Loucy (cell line): ENCODE data around the gene RTL1.

Experiments used
- H2AFZ ChIP-seq: fragments of 200-600 bp; sonication (generic); 2 replicates; pipeline ENCODE4 v1.6.0; 2016; ENCODE audit warnings: antibody characterized with exemption, mild to moderate bottlenecking, low read length, moderate library complexity
- H3F3A ChIP-seq: fragments of 200-600 bp; 2 replicates; pipeline ENCODE4 v1.6.0; 2016; ENCODE audit warnings: antibody characterized with exemption, low read depth, mild to moderate bottlenecking
- H3K27me3 ChIP-seq: fragments of 200-600 bp; sonication (generic); 2 replicates; pipeline ENCODE4 v1.6.1; 2014; ENCODE audit warnings: low read length, mild to moderate bottlenecking; ENCODE audit not compliant: insufficient read depth, poor library complexity, severe bottlenecking
- H3K36me3 ChIP-seq: fragments of 200-600 bp; sonication (generic); 2 replicates; pipeline ENCODE4 v1.6.1; 2016; ENCODE audit warnings: low read length; ENCODE audit not compliant: insufficient read depth
- H3K4me1 ChIP-seq: fragments of 200-600 bp; sonication (generic); 2 replicates; pipeline ENCODE4 v1.5.1; 2014; ENCODE audit warnings: low read length, mild to moderate bottlenecking; ENCODE audit not compliant: insufficient read depth, poor library complexity, severe bottlenecking
- H3K4me2 ChIP-seq: fragments of 200-600 bp; sonication (generic); 2 replicates; pipeline ENCODE4 v1.6.0; 2014; ENCODE audit warnings: antibody characterized with exemption, low read length, low read depth, mild to moderate bottlenecking; ENCODE audit not compliant: poor library complexity, severe bottlenecking
- H3K4me3 ChIP-seq: fragments of 200-600 bp; sonication (generic); 2 replicates; pipeline ENCODE4 v1.5.1; 2014; ENCODE audit warnings: low read length, mild to moderate bottlenecking, mixed read lengths; ENCODE audit not compliant: poor library complexity, severe bottlenecking
- H3K79me2 ChIP-seq: fragments of 200-600 bp; sonication (generic); 2 replicates; pipeline ENCODE4 v1.6.1; 2014; ENCODE audit warnings: low read length; ENCODE audit not compliant: insufficient read depth
- H3K9ac ChIP-seq: fragments of 200-600 bp; sonication (generic); 2 replicates; pipeline ENCODE4 v1.6.0; 2014; ENCODE audit warnings: mild to moderate bottlenecking, low read depth, low read length, moderate library complexity; ENCODE audit not compliant: poor library complexity, severe bottlenecking
- H3K9me2 ChIP-seq: fragments of 200-600 bp; sonication (generic); replicated peaks from 2 replicates; pipeline ENCODE4 v1.6.1; 2016; ENCODE audit warnings: low read depth, low read length, mixed read lengths
- H3K9me3 ChIP-seq: fragments of 200-600 bp; sonication (generic); 2 replicates; pipeline ENCODE4 v1.6.1; 2014; ENCODE audit warnings: mild to moderate bottlenecking, antibody characterized with exemption, low read length, low read depth; ENCODE audit not compliant: insufficient read depth
- H4K20me1 ChIP-seq: fragments of 200-600 bp; sonication (generic); 2 replicates; pipeline ENCODE4 v1.6.0; 2014; ENCODE audit warnings: antibody characterized with exemption, low read length, mild to moderate bottlenecking; ENCODE audit not compliant: insufficient read depth, poor library complexity, severe bottlenecking
- EZH2phosphoT487 ChIP-seq: fragments of 200-600 bp; IDR thresholded peaks from 2 replicates; pipeline ENCODE4 v1.6.1; 2018; ENCODE audit warnings: antibody characterized with exemption, mild to moderate bottlenecking, moderate library complexity, borderline replicate concordance
- TF ChIP-seq, protein P1 (sequence below): fragments of 200-600 bp; sonication (generic); conservative IDR thresholded peaks from 2 replicates; pipeline ENCODE4 v1.5.1; 2014; ENCODE audit warnings: mild to moderate bottlenecking, antibody characterized with exemption, low read length

The RTL1 gene

DNA sequence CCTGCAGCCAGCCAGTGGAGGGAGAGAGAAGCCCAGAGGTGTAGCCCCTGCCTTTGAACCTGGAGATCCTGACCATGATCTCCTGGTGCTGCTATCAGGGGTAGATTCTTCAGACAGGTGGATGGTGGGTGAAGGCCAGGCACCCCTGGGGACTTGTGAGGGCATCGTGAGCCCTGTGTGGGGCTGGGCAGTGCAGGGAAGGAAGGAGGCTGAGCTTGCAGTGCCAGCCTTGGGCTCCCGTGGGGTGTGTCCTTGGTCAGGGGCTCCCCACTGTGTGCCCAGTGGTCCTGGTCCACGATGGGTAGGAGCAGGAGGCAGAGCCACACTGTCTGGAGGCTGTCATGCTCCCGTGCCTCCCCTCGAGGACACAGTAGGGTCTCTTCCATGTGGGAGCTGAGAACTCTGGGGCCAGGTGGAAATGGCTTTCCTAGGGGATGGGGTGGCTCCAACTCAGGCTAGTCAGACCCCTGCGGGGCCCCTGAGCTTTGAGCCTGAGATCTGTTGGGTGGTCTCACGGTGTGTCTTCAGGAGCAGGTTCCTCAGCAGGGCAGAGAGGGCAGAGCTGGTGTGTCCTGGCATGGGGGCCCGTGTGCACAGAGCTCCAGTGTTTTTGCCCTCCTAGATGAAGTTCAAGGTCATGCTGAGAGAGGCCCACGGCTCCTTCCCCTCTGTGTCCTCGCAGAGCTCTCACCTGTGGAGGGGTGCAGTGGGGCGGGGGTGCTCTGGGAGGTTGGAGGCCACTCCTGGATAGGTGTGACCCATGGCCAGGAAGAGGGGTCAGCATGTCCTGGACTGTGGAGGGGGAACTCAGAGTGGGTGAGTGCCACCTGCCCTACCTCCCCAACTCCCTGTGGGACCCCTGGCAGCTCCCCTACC is 25.0 kb downstream of the RTL1 start:
- no peaks in the 10 kb centered on the region for H3K36me3 ChIP-seq
- H3F3A ChIP-seq: no peaks in the 10 kb centered on the region
- H3K9me3 ChIP-seq: no peaks in the 10 kb centered on the region
- no peaks in the 10 kb centered on the region for H3K79me2 ChIP-seq
- no peaks in the 10 kb centered on the region for H3K27me3 ChIP-seq
- TF ChIP-seq EZH2phosphoT487: no peak
- TF ChIP-seq, protein P1, sequence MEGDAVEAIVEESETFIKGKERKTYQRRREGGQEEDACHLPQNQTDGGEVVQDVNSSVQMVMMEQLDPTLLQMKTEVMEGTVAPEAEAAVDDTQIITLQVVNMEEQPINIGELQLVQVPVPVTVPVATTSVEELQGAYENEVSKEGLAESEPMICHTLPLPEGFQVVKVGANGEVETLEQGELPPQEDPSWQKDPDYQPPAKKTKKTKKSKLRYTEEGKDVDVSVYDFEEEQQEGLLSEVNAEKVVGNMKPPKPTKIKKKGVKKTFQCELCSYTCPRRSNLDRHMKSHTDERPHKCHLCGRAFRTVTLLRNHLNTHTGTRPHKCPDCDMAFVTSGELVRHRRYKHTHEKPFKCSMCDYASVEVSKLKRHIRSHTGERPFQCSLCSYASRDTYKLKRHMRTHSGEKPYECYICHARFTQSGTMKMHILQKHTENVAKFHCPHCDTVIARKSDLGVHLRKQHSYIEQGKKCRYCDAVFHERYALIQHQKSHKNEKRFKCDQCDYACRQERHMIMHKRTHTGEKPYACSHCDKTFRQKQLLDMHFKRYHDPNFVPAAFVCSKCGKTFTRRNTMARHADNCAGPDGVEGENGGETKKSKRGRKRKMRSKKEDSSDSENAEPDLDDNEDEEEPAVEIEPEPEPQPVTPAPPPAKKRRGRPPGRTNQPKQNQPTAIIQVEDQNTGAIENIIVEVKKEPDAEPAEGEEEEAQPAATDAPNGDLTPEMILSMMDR: no peak
- H3K4me2 ChIP-seq: no peak overlapping the region
- no peak overlapping the region for H3K4me3 ChIP-seq
- no peaks in the 10 kb centered on the region for H4K20me1 ChIP-seq
- H3K9ac ChIP-seq: no peak overlapping the region
- H3K4me1 ChIP-seq: no peaks in the 10 kb centered on the region
- no peaks in the 10 kb centered on the region for H3K9me2 ChIP-seq
- no peak overlapping the region for H2AFZ ChIP-seq

DNA sequence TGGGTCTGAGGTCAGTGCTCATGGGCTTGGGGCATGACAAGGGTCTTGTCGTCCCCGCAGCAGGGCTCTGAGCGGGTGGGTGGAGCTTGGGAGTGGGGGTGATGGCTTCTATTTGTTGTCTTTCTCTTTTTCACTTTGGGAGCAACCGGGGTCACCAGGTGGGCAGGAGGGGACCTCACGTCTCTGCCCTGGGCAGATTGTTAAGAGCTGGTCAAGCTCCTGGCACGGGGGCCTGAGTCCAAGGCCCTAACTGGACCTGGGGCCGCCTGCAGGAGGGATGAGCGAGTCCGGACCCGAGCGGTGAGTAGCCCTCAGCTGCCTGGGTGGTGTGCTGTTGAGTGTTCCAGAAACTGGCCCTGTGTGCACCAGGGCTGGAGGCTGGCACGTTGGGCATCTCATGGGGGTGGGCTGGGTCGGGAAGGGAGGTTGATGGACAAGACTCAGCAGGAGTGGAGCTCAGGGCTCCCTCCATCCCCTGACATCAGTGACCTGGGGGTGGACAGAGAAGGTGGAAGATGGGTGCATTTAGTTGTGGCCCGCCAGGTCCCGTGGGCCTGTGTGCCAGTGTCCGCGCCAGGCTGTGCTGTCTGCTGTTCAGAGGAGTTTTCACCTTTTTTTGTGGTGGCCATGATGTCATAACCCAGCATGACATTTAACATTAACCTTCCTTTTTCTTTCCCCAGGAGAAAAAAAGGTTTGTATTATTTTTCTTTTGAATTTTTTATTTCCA is 27.5 kb downstream of the RTL1 start:
- no peak overlapping the region for H2AFZ ChIP-seq
- no peak overlapping the region for H3K9ac ChIP-seq
- no peaks in the 10 kb centered on the region for H3K79me2 ChIP-seq
- H3K27me3 ChIP-seq: no peaks in the 10 kb centered on the region
- no peak overlapping the region for H3K4me2 ChIP-seq
- TF ChIP-seq, protein P1: no peak
- TF ChIP-seq EZH2phosphoT487: no peak
- H4K20me1 ChIP-seq: no peaks in the 10 kb centered on the region
- no peaks in the 10 kb centered on the region for H3K4me1 ChIP-seq
- no peaks in the 10 kb centered on the region for H3K9me3 ChIP-seq
- no peaks in the 10 kb centered on the region for H3F3A ChIP-seq
- no peaks in the 10 kb centered on the region for H3K9me2 ChIP-seq
- no peak overlapping the region for H3K4me3 ChIP-seq
- H3K36me3 ChIP-seq: no peaks in the 10 kb centered on the region

DNA sequence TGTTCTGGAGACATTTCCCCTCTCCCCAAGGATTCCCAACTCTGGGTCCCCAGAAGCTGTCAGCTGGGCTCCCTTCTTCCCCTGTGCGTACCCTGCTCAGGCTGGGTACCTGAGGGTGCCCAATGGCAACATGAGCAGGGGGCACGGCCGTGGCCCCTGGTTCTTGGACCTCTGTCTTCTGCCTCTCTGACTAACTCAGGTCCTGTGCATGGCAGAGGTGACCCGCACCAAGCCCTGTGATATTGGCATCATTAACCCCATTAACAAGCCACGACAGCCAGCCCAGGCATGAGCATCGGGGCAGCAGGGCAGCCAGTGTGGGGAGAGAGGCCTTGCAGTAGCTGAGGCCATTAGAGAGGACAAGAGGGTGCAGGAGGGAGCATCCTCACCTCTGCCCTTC is 28.4 kb downstream of the RTL1 start:
- Histone ChIP-seq H3K4me3 (no peak overlapping the region), H3K9me3 (no peaks in the 10 kb centered on the region), H3K27me3 (no peaks in the 10 kb centered on the region), H3K4me2 (no peak overlapping the region), H3K4me1 (no peaks in the 10 kb centered on the region), H3K36me3 (no peaks in the 10 kb centered on the region), H3K9me2 (no peaks in the 10 kb centered on the region), H4K20me1 (no peaks in the 10 kb centered on the region), H3K9ac (no peak overlapping the region), H3F3A (no peaks in the 10 kb centered on the region), H2AFZ (no peak overlapping the region), H3K79me2 (no peaks in the 10 kb centered on the region)
- no peak for TF ChIP-seq EZH2phosphoT487
- TF ChIP-seq, protein P1: no peak
